HCT116 (cell line): ENCODE measurements around the gene SPRED1. TPM values are rescaled to one million over a fixed set of nuclear protein-coding genes. Genes with fewer than 3 reads are reported as not detected.

ENCODE experiments used
- ATAC-seq: fragments of 200-7000 bp; cut with Tn5 transposase; 2 replicates; pipeline ENCODE4 v1.9.1; 2020; ENCODE audit warnings: mild to moderate bottlenecking, moderate library complexity
- BruUV-seq: library from RNA; stranded (reverse); fragments of 400-500 nt; replicated peaks from 2 replicates; lab custom pipeline; 2021; lab: Mats Ljungman, UMichigan
- CTCF ChIA-PET: fragments of 300-600 bp; sonication (Branson Sonifier 250); formaldehyde crosslinking; loops from one replicate; lab custom pipeline; 2021; ENCODE audit warnings: antibody characterized with exemption; lab: Charles Lee
- POLR2A ChIA-PET: fragments of 300-600, 350-600 bp; sonication (Branson Sonifier 250); formaldehyde crosslinking; loops from one replicate; lab custom pipeline; 2021; ENCODE audit warnings: antibody characterized with exemption; lab: Charles Lee
- RAD21 ChIA-PET, 2 experiments: fragments of 300-600 bp; sonication (Branson Sonifier 250); formaldehyde crosslinking; loops; one replicate each; lab custom pipeline; 2023; ENCODE audit warnings: low total read pairs in 2 of 2; ENCODE audit not compliant: uncharacterized antibody in 2 of 2, unreplicated experiment in 2 of 2, low non-redundant PET in 1 of 2; lab: Charles Lee
- DNase-seq: peaks from one replicate; pipeline ENCODE4 v3.0.0-alpha.2; 2010; ENCODE audit warnings: low read depth, low spot score
- H2AFZ ChIP-seq: fragments of 200-600 bp; shearing (Covaris generic), sonication (generic); 2 replicates; pipeline ENCODE4 v1.6.1; 2017; ENCODE audit warnings: low read depth, mixed run types, mixed read lengths, antibody characterized with exemption, low read length; ENCODE audit not compliant: poor library complexity, severe bottlenecking
- H3K27ac ChIP-seq: 2 replicates; pipeline ENCODE4 v1.5.1; 2012; ENCODE audit warnings: low read depth, low read length
- H3K27me3 ChIP-seq: fragments of 200-600 bp; sonication (generic); 2 replicates; pipeline ENCODE4 v1.6.1; 2016; ENCODE audit warnings: mixed run types, low read length, mixed read lengths; ENCODE audit not compliant: insufficient read depth
- H3K36me3 ChIP-seq, 2 experiments: fragments of 200-500 bp in 1 of 2; fragments of 200-600 bp in 1 of 2; sonication (Bioruptor generic) in 1 of 2; sonication (generic) in 1 of 2; 2 replicates each; pipeline versions ENCODE4 v1.5.1 to v1.6.1; 2014 to 2016; ENCODE audit warnings: low read length in 2 of 2, inconsistent platforms in 1 of 2, mixed read lengths in 1 of 2, mixed run types in 1 of 2; ENCODE audit not compliant: insufficient read depth in 2 of 2, control insufficient read depth in 1 of 2
- H3K4me1 ChIP-seq, 2 experiments: fragments of 200-600 bp in 1 of 2; sonication (generic) in 1 of 2; 2 replicates each; pipeline versions ENCODE4 v1.5.1 to v1.6.1; 2012 to 2017; ENCODE audit warnings: low read length in 2 of 2, inconsistent platforms in 1 of 2, mild to moderate bottlenecking in 1 of 2, mixed read lengths in 1 of 2, mixed run types in 1 of 2, moderate library complexity in 1 of 2; ENCODE audit not compliant: insufficient read depth in 2 of 2, control insufficient read depth in 1 of 2
- H3K4me2 ChIP-seq: fragments of 200-600 bp; sonication (generic); 2 replicates; pipeline ENCODE4 v1.6.1; 2017; ENCODE audit warnings: mixed run types, low read length, mixed read lengths
- H3K4me3 ChIP-seq, 2 experiments: fragments of 200-600 bp in 1 of 2; sonication (generic) in 1 of 2; replicated peaks in 1 of 2; 2 replicates each; pipeline ENCODE4 v1.5.1; 2011 to 2016; ENCODE audit warnings: low read length in 2 of 2, control low read depth in 1 of 2, low read depth in 1 of 2, mild to moderate bottlenecking in 1 of 2, mixed read lengths in 1 of 2, mixed run types in 1 of 2
- H3K79me2 ChIP-seq: fragments of 200-600 bp; sonication (generic); 2 replicates; pipeline ENCODE4 v1.6.1; 2017; ENCODE audit warnings: mild to moderate bottlenecking, mixed run types, low read length, moderate library complexity, mixed read lengths; ENCODE audit not compliant: insufficient read depth
- H3K9ac ChIP-seq: fragments of 200-600 bp; sonication (generic); 2 replicates; pipeline ENCODE4 v1.6.1; 2016; ENCODE audit warnings: low read length, mixed read lengths
- H3K9me2 ChIP-seq: fragments of 200-600 bp; sonication (generic), shearing (Covaris generic); 2 replicates; pipeline ENCODE4 v1.6.1; 2017; ENCODE audit warnings: mixed run types, mild to moderate bottlenecking, moderate library complexity; ENCODE audit not compliant: insufficient read depth
- H3K9me3 ChIP-seq, 2 experiments: fragments of 200-500 bp in 1 of 2; fragments of 200-600 bp in 1 of 2; sonication (Bioruptor generic) in 1 of 2; sonication (generic) in 1 of 2; 2 replicates each; pipeline ENCODE4 v1.6.1; 2014 to 2017; ENCODE audit warnings: low read length in 2 of 2, mixed read lengths in 2 of 2, inconsistent platforms in 1 of 2, low read depth in 1 of 2, mild to moderate bottlenecking in 1 of 2, mixed run types in 1 of 2, moderate library complexity in 1 of 2; ENCODE audit not compliant: control insufficient read depth in 1 of 2, insufficient read depth in 1 of 2
- H4K20me1 ChIP-seq: fragments of 200-600 bp; sonication (generic), shearing (Covaris generic); 2 replicates; pipeline ENCODE4 v1.6.1; 2017; ENCODE audit warnings: mixed run types, mild to moderate bottlenecking, moderate library complexity; ENCODE audit not compliant: insufficient read depth
- CBX3 ChIP-seq: IDR thresholded peaks from 2 replicates; pipeline ENCODE4 v1.6.1; 2012; ENCODE audit warnings: low read depth
- EGR1 ChIP-seq: IDR thresholded peaks from 2 replicates; pipeline ENCODE4 v1.6.1; 2012; ENCODE audit warnings: low read depth
- EZH2 ChIP-seq: fragments of 200-600 bp; sonication (generic); IDR thresholded peaks from 2 replicates; pipeline ENCODE4 v1.6.1; 2017; ENCODE audit warnings: antibody characterized with exemption, mixed run types
- EZH2phosphoT487 ChIP-seq: fragments of 200-600 bp; IDR thresholded peaks from 2 replicates; pipeline ENCODE4 v1.6.1; 2018; ENCODE audit warnings: antibody characterized with exemption, borderline replicate concordance
- JUND ChIP-seq: IDR thresholded peaks from 2 replicates; pipeline ENCODE4 v1.6.1; 2012
- POLR2AphosphoS5 ChIP-seq: IDR thresholded peaks from 2 replicates; pipeline ENCODE4 v1.6.1; 2011; ENCODE audit warnings: mild to moderate bottlenecking, low read depth, low read length, moderate library complexity
- RAD21 ChIP-seq: IDR thresholded peaks from 2 replicates; pipeline ENCODE4 v1.6.1; 2012; ENCODE audit warnings: low read depth, mild to moderate bottlenecking
- SP1 ChIP-seq: IDR thresholded peaks from 2 replicates; pipeline ENCODE4 v1.6.1; 2012; ENCODE audit warnings: low read depth
- YY1 ChIP-seq: IDR thresholded peaks from 2 replicates; pipeline ENCODE4 v1.6.1; 2011; ENCODE audit warnings: low read length, low read depth, moderate library complexity, mild to moderate bottlenecking; ENCODE audit not compliant: insufficient replicate concordance; ENCODE audit errors: extremely low read depth
- ZFX ChIP-seq: fragments of 450-650 bp; IDR thresholded peaks from 2 replicates; pipeline ENCODE4 v1.6.1; 2017
- intact Hi-C: fragments of 100-400 bp; cut with micrococcal nuclease; formaldehyde crosslinking; loops from 2 replicates; pipeline ENCODE4 v1.10.0; 2022
- total RNA-seq: library from RNA; stranded (reverse); gene quantifications from one replicate; pipeline ENCODE4 v1.2.1, GENCODE V29; 2021; ENCODE audit not compliant: unreplicated experiment
- TF ChIP-seq, protein P1 (sequence below): IDR thresholded peaks from 2 replicates; pipeline ENCODE4 v1.6.1; 2012
- TF ChIP-seq, protein P2 (sequence below): IDR thresholded peaks from 2 replicates; pipeline ENCODE4 v1.6.1; 2011; ENCODE audit warnings: mild to moderate bottlenecking, low read length, moderate library complexity; ENCODE audit not compliant: insufficient replicate concordance; ENCODE audit errors: extremely low read depth
- TF ChIP-seq, protein P3 (sequence below): IDR thresholded peaks from 2 replicates; pipeline ENCODE4 v1.6.1; 2012; ENCODE audit warnings: low read depth
- TF ChIP-seq, protein P4 (sequence below): IDR thresholded peaks from 2 replicates; pipeline ENCODE4 v1.6.1; 2012

SPRED1 gene
- total RNA-seq, 1 experiment from 2014 or later: 24.7 TPM

DNA sequence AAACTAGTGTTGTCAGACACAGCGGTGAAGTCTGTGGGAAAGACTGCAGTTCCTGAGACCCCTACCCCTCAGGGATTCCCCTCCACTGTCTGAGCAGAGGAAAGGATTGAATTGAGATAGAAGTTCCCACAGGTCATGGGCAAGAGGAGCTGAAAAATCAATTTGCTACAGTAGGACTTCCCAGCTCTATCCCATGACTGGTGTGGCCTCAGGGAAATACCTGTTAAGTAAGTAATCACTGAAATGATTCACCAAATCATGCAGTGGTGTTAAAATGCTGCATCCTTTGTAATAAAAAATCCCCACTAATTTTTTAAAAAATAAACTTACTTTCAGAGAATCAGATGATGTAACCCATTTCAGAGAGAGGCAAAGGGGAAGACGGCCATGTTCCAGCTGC, 45.0 kb upstream of the SPRED1 start (continued):
- TF ChIP-seq, protein P1, sequence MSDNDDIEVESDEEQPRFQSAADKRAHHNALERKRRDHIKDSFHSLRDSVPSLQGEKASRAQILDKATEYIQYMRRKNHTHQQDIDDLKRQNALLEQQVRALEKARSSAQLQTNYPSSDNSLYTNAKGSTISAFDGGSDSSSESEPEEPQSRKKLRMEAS: no peak

DNA sequence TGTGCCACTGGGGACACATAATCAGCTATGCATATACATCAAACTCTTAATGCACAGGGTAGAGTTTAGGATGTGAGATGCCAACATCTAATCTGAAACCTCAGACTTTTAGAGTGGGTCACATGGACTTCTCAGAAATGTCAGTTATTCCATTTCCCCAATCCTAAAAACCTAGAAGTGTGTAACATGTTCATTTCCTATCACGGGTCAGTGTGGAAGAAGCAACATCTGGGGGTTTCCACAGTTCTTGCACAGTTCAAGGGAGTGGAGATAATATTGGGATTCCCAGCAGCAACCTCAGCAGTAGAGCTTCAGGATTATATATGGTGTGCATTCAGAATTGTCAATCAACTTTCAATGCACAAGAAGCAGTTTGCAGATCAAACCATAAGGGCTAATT, 44.4 kb upstream of the SPRED1 start:
- POLR2A ChIA-PET: no interaction called here
- TF ChIP-seq ZFX: no peak
- no peak for TF ChIP-seq JUND
- TF ChIP-seq, protein P2, sequence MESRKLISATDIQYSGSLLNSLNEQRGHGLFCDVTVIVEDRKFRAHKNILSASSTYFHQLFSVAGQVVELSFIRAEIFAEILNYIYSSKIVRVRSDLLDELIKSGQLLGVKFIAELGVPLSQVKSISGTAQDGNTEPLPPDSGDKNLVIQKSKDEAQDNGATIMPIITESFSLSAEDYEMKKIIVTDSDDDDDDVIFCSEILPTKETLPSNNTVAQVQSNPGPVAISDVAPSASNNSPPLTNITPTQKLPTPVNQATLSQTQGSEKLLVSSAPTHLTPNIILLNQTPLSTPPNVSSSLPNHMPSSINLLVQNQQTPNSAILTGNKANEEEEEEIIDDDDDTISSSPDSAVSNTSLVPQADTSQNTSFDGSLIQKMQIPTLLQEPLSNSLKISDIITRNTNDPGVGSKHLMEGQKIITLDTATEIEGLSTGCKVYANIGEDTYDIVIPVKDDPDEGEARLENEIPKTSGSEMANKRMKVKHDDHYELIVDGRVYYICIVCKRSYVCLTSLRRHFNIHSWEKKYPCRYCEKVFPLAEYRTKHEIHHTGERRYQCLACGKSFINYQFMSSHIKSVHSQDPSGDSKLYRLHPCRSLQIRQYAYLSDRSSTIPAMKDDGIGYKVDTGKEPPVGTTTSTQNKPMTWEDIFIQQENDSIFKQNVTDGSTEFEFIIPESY: no peak
- TF ChIP-seq, protein P1: no peak
- no peak for TF ChIP-seq RAD21
- no peak for TF ChIP-seq POLR2AphosphoS5
- no peak for TF ChIP-seq SP1
- TF ChIP-seq CBX3: no peak
- TF ChIP-seq EZH2: no peak
- TF ChIP-seq, protein P3, sequence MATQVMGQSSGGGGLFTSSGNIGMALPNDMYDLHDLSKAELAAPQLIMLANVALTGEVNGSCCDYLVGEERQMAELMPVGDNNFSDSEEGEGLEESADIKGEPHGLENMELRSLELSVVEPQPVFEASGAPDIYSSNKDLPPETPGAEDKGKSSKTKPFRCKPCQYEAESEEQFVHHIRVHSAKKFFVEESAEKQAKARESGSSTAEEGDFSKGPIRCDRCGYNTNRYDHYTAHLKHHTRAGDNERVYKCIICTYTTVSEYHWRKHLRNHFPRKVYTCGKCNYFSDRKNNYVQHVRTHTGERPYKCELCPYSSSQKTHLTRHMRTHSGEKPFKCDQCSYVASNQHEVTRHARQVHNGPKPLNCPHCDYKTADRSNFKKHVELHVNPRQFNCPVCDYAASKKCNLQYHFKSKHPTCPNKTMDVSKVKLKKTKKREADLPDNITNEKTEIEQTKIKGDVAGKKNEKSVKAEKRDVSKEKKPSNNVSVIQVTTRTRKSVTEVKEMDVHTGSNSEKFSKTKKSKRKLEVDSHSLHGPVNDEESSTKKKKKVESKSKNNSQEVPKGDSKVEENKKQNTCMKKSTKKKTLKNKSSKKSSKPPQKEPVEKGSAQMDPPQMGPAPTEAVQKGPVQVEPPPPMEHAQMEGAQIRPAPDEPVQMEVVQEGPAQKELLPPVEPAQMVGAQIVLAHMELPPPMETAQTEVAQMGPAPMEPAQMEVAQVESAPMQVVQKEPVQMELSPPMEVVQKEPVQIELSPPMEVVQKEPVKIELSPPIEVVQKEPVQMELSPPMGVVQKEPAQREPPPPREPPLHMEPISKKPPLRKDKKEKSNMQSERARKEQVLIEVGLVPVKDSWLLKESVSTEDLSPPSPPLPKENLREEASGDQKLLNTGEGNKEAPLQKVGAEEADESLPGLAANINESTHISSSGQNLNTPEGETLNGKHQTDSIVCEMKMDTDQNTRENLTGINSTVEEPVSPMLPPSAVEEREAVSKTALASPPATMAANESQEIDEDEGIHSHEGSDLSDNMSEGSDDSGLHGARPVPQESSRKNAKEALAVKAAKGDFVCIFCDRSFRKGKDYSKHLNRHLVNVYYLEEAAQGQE: no peak
- TF ChIP-seq, protein P4, sequence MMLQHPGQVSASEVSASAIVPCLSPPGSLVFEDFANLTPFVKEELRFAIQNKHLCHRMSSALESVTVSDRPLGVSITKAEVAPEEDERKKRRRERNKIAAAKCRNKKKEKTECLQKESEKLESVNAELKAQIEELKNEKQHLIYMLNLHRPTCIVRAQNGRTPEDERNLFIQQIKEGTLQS: no peak
- TF ChIP-seq EZH2phosphoT487: no peak
- TF ChIP-seq YY1: no peak
- no peak for TF ChIP-seq EGR1
- BruUV-seq: no TSS peak
- DNase-seq: no peak
- no peak for ATAC-seq
- no peaks in the 10 kb centered on the region for H3K36me3 ChIP-seq
- no peak overlapping the region for H3K4me3 ChIP-seq
- no peaks in the 10 kb centered on the region for H3K79me2 ChIP-seq
- H3K4me2 ChIP-seq: no peak overlapping the region
- 0 out of 2 replicates have a peak, but pooled peaks cover 9% of the 10 kb centered on the region for H3K27me3 ChIP-seq
- no peak overlapping the region for H3K27ac ChIP-seq
- no peak overlapping the region for H2AFZ ChIP-seq
- H3K9ac ChIP-seq: no peak overlapping the region
- intact Hi-C loops: no loop called here
- H3K9me3 ChIP-seq: no peaks in the 10 kb centered on the region
- RAD21 ChIA-PET: no interaction called here
- no peaks in the 10 kb centered on the region for H3K9me2 ChIP-seq
- CTCF ChIA-PET: no interaction called here
- H4K20me1 ChIP-seq: no peaks in the 10 kb centered on the region
- no peaks in the 10 kb centered on the region for H3K4me1 ChIP-seq
